ENCODE measurements around the gene PLS3.

PLS3 gene

GRCh38 chrX:115573185-115573584 lies 12.2 kb downstream of the PLS3 start:
- DNase-seq, result no peak

- DNase-seq, result no peak
Measured at GRCh38 chrX:115576676-115577075, 15.7 kb downstream of the PLS3 start.

GRCh38 chrX:115579327-115579726 lies 18.4 kb downstream of the PLS3 start:
- no peak for DNase-seq

- DNase-seq, result no peak
Measured at GRCh38 chrX:115579786-115580294, 18.9 kb downstream of the PLS3 start.

- no peak for DNase-seq
Measured at GRCh38 chrX:115581759-115582615, 21.0 kb downstream of the PLS3 start.

GRCh38 chrX:115582616-115583495 lies 21.9 kb downstream of the PLS3 start:
- DNase-seq, result no peak

GRCh38 chrX:115583496-115584004 lies 22.6 kb downstream of the PLS3 start:
- no peak for DNase-seq

- DNase-seq, result no peak
Measured at GRCh38 chrX:115584696-115585095, 23.7 kb downstream of the PLS3 start.

GRCh38 chrX:115588179-115588578 lies 27.2 kb downstream of the PLS3 start:
- DNase-seq, result no peak

GRCh38 chrX:115589419-115589818 lies 28.4 kb downstream of the PLS3 start:
- no peak for DNase-seq

- DNase-seq, result no peak
Measured at GRCh38 chrX:115591420-115591819, 30.4 kb downstream of the PLS3 start.

GRCh38 chrX:115591856-115592842 lies 31.2 kb downstream of the PLS3 start:
- DNase-seq, result no peak

- no peak for DNase-seq
Measured at GRCh38 chrX:115592997-115593734, 32.2 kb downstream of the PLS3 start.

- no peak for DNase-seq
Measured at GRCh38 chrX:115595049-115595448, 34.1 kb downstream of the PLS3 start.

GRCh38 chrX:115598556-115598955 lies 37.6 kb downstream of the PLS3 start:
- no peak for DNase-seq

- DNase-seq, result no peak
Measured at GRCh38 chrX:115602308-115602707, 41.3 kb downstream of the PLS3 start.

GRCh38 chrX:115602729-115603389 lies 41.9 kb downstream of the PLS3 start:
- DNase-seq, result no peak

GRCh38 chrX:115603534-115604074 lies 42.6 kb downstream of the PLS3 start:
- no peak for DNase-seq

GRCh38 chrX:115606861-115607260 lies 45.9 kb downstream of the PLS3 start:
- DNase-seq, result no peak

- DNase-seq, result no peak
Measured at GRCh38 chrX:115609621-115610020, 48.6 kb downstream of the PLS3 start.

Data from NCI-H1105 (cell line).